MM.1S (cell line): ENCODE data around the gene LYSMD2.

Experiments
- DNase-seq: peaks from one replicate; pipeline ENCODE4 v3.0.0-alpha.2; 2015
- H2AFZ ChIP-seq: fragments of 300-600 bp; sonication (generic); 2 replicates; pipeline ENCODE4 v1.6.0; 2016; ENCODE audit warnings: antibody characterized with exemption, low read length
- H3F3A ChIP-seq: fragments of 300-600 bp; sonication (generic); 2 replicates; pipeline ENCODE4 v1.6.1; 2016; ENCODE audit warnings: mild to moderate bottlenecking, antibody characterized with exemption, low read length, moderate library complexity, mixed read lengths; ENCODE audit not compliant: insufficient read depth
- H3K27ac ChIP-seq: fragments of 300-600 bp; sonication (generic); 2 replicates; pipeline ENCODE4 v1.5.1; 2016; ENCODE audit warnings: mild to moderate bottlenecking, low read length
- H3K27me3 ChIP-seq: fragments of 300-600 bp; sonication (generic); replicated peaks from 2 replicates; pipeline ENCODE4 v1.6.0; 2016; ENCODE audit warnings: low read length; ENCODE audit not compliant: insufficient read depth
- H3K36me3 ChIP-seq: fragments of 300-600 bp; sonication (generic); replicated peaks from 2 replicates; pipeline ENCODE4 v1.6.1; 2016; ENCODE audit warnings: mild to moderate bottlenecking, low read length, mixed read lengths; ENCODE audit not compliant: insufficient read depth
- H3K4me1 ChIP-seq: fragments of 300-600 bp; sonication (generic); 2 replicates; pipeline ENCODE4 v1.6.1; 2016; ENCODE audit warnings: low read length, mixed read lengths
- H3K4me2 ChIP-seq: fragments of 300-600 bp; sonication (generic); 2 replicates; pipeline ENCODE4 v1.6.0; 2016; ENCODE audit warnings: low read depth, low read length
- H3K4me3 ChIP-seq: fragments of 300-600 bp; sonication (generic); 2 replicates; pipeline ENCODE4 v1.5.1; 2016; ENCODE audit warnings: low read length, mixed read lengths
- H3K79me2 ChIP-seq: fragments of 300-600 bp; sonication (generic); 2 replicates; pipeline ENCODE4 v1.6.1; 2016; ENCODE audit warnings: mixed run types, low read length, mixed read lengths
- H3K9ac ChIP-seq: fragments of 300-600 bp; sonication (generic); 2 replicates; pipeline ENCODE4 v1.6.1; 2016; ENCODE audit warnings: low read length, mixed read lengths
- H3K9me2 ChIP-seq: fragments of 300-600 bp; sonication (generic); replicated peaks from 2 replicates; pipeline ENCODE4 v1.6.1; 2016; ENCODE audit warnings: mild to moderate bottlenecking, low read length, mixed read lengths; ENCODE audit not compliant: insufficient read depth
- H3K9me3 ChIP-seq: fragments of 300-600 bp; sonication (generic); replicated peaks from 2 replicates; pipeline ENCODE4 v1.6.1; 2016; ENCODE audit warnings: mild to moderate bottlenecking, low read length, mixed read lengths; ENCODE audit not compliant: insufficient read depth
- H4K20me1 ChIP-seq: fragments of 300-600 bp; sonication (generic); 2 replicates; pipeline ENCODE4 v1.6.1; 2016; ENCODE audit warnings: mild to moderate bottlenecking, low read length, moderate library complexity, mixed read lengths; ENCODE audit not compliant: insufficient read depth
- CTCF ChIP-seq: fragments of 300-600 bp; sonication (generic); IDR thresholded peaks from 2 replicates; pipeline ENCODE4 v1.5.1; 2016; ENCODE audit warnings: antibody characterized with exemption, low read length, mixed read lengths
- EZH2 ChIP-seq: fragments of 300-600 bp; sonication (generic); optimal IDR thresholded peaks from 2 replicates; pipeline ENCODE3; 2017; ENCODE audit warnings: low read depth, mild to moderate bottlenecking, antibody characterized with exemption, low read length, mixed read lengths
- EZH2phosphoT487 ChIP-seq: fragments of 300-600 bp; sonication (generic); IDR thresholded peaks from 2 replicates; pipeline ENCODE4 v1.6.1; 2018; ENCODE audit warnings: antibody characterized with exemption, low read length

LYSMD2 gene

DNA sequence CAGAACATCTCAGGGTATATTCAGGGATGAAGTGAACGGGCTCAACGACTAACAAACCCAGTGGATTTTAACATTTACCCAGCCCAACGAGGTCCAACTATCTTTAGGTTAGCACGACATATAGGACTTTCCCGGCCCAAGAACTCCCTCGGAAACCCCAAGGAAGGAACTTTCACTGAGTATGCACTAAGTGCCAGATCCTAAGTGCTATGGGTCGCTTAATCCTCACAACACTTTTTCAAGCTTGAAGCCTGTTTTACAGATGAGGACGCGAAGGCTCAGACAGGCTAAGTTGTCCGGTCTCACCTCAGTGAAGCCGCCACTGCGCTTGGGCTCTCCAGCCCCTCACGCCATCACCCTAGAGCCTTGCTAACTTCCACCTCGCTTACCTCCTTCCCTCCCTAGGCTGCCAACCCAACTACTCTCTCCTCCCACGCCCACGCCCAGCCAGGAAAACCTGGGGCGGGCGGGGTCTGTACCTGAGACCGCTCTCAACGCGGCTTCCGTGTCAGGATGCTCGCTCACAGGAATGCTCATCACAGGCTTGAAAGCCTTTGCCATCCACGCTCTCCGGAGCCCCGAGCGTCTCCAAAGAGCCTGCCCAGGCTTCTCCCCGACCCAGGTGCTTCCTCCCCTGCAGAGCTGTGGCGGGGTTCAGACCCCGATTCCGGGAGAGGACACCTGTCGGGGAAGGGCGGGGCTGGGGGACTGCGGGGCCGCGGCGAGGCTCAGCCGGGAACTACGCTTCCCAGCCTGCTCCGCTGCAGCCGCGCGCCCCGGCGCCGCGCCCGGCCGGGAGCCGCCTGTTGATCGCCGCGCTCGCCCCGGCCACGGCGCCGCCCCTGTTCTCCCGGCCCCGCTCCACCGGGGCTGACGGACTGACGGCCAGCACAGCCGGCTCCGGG, 13.6 kb upstream of the LYSMD2 start, which contains the start of gene TMOD2:
TMOD2 (plus strand) TSS at position 806 of the 905 bp plus-strand sequence. CDS start 14,845 bp downstream, outside the sequence.
- Histone ChIP-seq H3F3A (no peaks in the 10 kb centered on the region), H3K36me3 (no peaks in the 10 kb centered on the region), H4K20me1 (no peaks in the 10 kb centered on the region), H3K4me3 (peak within 1 kb of the TSS; percentile 71), H3K27me3 (peaks cover 27% of the 10 kb centered on the region), H3K9me2 (no peaks in the 10 kb centered on the region), H3K9me3 (no peaks in the 10 kb centered on the region), H3K79me2 (no peaks in the 10 kb centered on the region), H3K9ac (no peak within 1 kb of the TSS; the same call in 1 of the 2 replicates), H3K4me1 (no peaks in the 10 kb centered on the region), H3K4me2 (peak within 1 kb of the TSS; percentile 70), H3K27ac (no peak within 1 kb of the TSS), H2AFZ (peak within 1 kb of the TSS; percentile 80)
- no peak for TF ChIP-seq CTCF
- peak; percentile 60 for DNase-seq

- Histone ChIP-seq H3K36me3 (no peaks in the 10 kb centered on the region), H3K9me3 (no peaks in the 10 kb centered on the region), H2AFZ (no peak overlapping the region), H3K79me2 (no peaks in the 10 kb centered on the region), H3K4me2 (no peak overlapping the region), H3K27me3 (peaks cover 27% of the 10 kb centered on the region), H3K27ac (no peak overlapping the region), H4K20me1 (no peaks in the 10 kb centered on the region), H3K9me2 (no peaks in the 10 kb centered on the region), H3F3A (no peaks in the 10 kb centered on the region), H3K9ac (no peak overlapping the region), H3K4me1 (no peaks in the 10 kb centered on the region), H3K4me3 (no peak overlapping the region)
- DNase-seq = no peak
- TF ChIP-seq EZH2phosphoT487 (no peak), CTCF (no peak), EZH2 (no peak)
These were observed 12.7 kb upstream of the LYSMD2 start for GRCh38 chr15:51750186-51750585.

GRCh38 chr15:51749307-51749706, 11.9 kb upstream of the LYSMD2 start:
- H2AFZ ChIP-seq = no peak overlapping the region
- H3K27ac ChIP-seq = no peak overlapping the region
- H3K4me2 ChIP-seq = no peak overlapping the region
- H3K4me1 ChIP-seq = no peaks in the 10 kb centered on the region
- TF ChIP-seq EZH2phosphoT487 = no peak
- no peak for TF ChIP-seq EZH2
- no peak for TF ChIP-seq CTCF
- H3K9me3 ChIP-seq = no peaks in the 10 kb centered on the region
- H3K9me2 ChIP-seq = no peaks in the 10 kb centered on the region
- peaks cover 27% of the 10 kb centered on the region for H3K27me3 ChIP-seq
- DNase-seq = no peak
- no peak overlapping the region for H3K4me3 ChIP-seq
- H3K36me3 ChIP-seq = no peaks in the 10 kb centered on the region
- H3K79me2 ChIP-seq = no peaks in the 10 kb centered on the region
- no peak overlapping the region for H3K9ac ChIP-seq
- H3F3A ChIP-seq = no peaks in the 10 kb centered on the region
- no peaks in the 10 kb centered on the region for H4K20me1 ChIP-seq
